Ishikawa (cell line): ENCODE data around the gene RARB.

ENCODE experiments used
- RAD21 ChIP-seq: IDR thresholded peaks from 2 replicates; pipeline ENCODE4 v1.6.1; 2012; ENCODE audit warnings: low read depth
- USF1 ChIP-seq: IDR thresholded peaks from 2 replicates; pipeline ENCODE4 v1.6.1; 2012
- TF ChIP-seq, protein P1 (sequence below): IDR thresholded peaks from 2 replicates; pipeline ENCODE4 v1.6.1; 2012

DNA sequence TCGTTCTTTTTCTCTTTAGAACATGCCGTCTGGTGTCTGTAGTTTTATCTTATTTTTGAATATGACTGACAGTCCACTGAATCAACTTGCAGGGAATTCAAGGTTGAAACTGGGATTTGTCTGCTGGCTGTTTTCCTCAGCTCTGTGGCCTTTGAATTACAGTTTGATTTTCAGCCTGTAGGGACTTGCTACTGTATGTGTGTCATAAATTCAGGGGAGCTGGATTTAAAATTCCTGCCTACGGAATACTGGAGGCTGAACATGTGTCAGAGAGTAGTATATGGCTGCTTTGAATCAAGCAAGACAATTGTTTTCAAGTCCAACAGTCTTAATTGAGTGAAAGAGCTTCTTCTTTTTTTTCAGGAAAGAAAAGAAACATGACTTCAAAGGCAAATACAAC is 33.9 kb downstream of the RARB start:
- TF ChIP-seq, protein P1, sequence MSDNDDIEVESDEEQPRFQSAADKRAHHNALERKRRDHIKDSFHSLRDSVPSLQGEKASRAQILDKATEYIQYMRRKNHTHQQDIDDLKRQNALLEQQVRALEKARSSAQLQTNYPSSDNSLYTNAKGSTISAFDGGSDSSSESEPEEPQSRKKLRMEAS = no peak
- no peak for TF ChIP-seq RAD21
- no peak for TF ChIP-seq USF1
